ENCODE measurements around the gene HJURP.

HJURP gene

GRCh38 chr2:233852056-233852455 lies 2.3 kb downstream of the HJURP start:
- TF ChIP-seq ZNF70 (CRISPR knock-in tag; IDR thresholded peaks at IDR 0.05): no peak
- no peak for TF ChIP-seq POU6F1 (CRISPR knock-in tag; IDR thresholded peaks at IDR 0.05; ENCODE audit: borderline replicate concordance, low read depth)
- ATAC-seq: no peak

- ATAC-seq: no peak
- no peak for TF ChIP-seq BACH2 (CRISPR knock-in tag; IDR thresholded peaks at IDR 0.05; ENCODE audit: borderline replicate concordance)
These were observed 3.2 kb downstream of the HJURP start for GRCh38 chr2:233851169-233851568.

DNA sequence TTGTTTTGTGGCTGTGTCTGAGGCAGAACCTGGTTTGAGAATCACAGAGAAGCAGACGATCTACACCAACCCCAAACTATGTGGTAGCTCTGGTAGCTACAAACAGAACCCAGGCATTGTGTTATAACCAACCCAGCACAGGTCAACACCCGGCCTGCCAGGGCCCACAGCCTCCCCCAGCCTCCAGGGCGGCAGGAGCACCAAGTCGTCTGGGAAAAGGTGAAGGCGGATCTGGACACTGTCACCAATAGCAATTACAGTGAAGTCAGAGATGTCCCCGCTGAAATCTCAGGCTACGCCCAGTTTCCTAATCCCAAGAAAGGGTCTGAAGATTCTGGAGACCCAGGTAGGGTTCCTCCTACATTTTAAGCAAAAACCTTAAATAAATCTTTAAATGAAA lies 3.6 kb downstream of the HJURP start:
- TF ChIP-seq ZNF565 (CRISPR knock-in tag; conservative IDR thresholded peaks at IDR 0.05; ENCODE audit: low read depth): no peak
- TF ChIP-seq, protein P1, sequence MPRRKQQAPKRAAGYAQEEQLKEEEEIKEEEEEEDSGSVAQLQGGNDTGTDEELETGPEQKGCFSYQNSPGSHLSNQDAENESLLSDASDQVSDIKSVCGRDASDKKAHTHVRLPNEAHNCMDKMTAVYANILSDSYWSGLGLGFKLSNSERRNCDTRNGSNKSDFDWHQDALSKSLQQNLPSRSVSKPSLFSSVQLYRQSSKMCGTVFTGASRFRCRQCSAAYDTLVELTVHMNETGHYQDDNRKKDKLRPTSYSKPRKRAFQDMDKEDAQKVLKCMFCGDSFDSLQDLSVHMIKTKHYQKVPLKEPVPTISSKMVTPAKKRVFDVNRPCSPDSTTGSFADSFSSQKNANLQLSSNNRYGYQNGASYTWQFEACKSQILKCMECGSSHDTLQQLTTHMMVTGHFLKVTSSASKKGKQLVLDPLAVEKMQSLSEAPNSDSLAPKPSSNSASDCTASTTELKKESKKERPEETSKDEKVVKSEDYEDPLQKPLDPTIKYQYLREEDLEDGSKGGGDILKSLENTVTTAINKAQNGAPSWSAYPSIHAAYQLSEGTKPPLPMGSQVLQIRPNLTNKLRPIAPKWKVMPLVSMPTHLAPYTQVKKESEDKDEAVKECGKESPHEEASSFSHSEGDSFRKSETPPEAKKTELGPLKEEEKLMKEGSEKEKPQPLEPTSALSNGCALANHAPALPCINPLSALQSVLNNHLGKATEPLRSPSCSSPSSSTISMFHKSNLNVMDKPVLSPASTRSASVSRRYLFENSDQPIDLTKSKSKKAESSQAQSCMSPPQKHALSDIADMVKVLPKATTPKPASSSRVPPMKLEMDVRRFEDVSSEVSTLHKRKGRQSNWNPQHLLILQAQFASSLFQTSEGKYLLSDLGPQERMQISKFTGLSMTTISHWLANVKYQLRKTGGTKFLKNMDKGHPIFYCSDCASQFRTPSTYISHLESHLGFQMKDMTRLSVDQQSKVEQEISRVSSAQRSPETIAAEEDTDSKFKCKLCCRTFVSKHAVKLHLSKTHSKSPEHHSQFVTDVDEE (CRISPR knock-in tag; IDR thresholded peaks at IDR 0.05): no peak
- no peak for TF ChIP-seq CSRNP3 (CRISPR knock-in tag; IDR thresholded peaks at IDR 0.05)
- TF ChIP-seq ARNTL (CRISPR knock-in tag; IDR thresholded peaks at IDR 0.05; ENCODE audit: borderline replicate concordance, low read depth): no peak
- no peak for ATAC-seq

DNA sequence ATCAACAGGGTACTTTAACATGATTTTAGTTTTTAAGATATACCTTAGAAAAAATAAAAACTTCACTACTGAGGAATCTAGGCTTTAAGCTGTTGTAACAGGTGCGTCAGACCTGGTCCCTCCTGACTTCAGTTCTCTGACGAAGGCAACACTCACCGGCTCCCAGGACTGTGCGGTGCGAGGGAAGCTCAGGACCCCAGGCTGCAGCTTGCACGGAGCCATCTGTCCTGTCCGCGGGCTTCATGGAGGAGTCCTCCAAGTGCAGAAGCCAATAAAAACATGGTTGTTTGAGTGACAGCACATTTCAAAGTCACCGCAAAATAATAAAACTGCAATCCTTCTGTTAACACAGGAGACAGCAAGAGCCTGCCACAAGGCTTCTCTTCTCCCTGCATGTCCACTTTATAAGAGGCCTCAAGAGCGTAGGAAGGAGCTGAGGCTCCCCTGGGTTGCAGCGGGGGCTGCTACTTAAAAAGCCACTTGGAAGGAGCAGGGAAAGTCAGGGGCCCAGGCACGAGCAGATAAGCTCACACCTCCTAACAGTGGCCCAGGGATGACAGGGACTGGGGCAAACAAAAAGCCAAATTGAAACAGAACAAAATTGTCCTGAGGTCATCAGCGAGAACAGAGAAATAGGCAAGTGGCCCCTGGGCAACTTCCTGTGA lies 4.6 kb downstream of the HJURP start:
- TF ChIP-seq POU6F1 (CRISPR knock-in tag; IDR thresholded peaks at IDR 0.05; ENCODE audit: borderline replicate concordance, low read depth) (no peak), PPARA (CRISPR knock-in tag; IDR thresholded peaks at IDR 0.05; ENCODE audit: borderline replicate concordance) (no peak), SNAI2 (CRISPR knock-in tag; IDR thresholded peaks at IDR 0.05) (no peak), ISL1 (CRISPR knock-in tag; IDR thresholded peaks at IDR 0.05) (no peak), PATZ1 (CRISPR knock-in tag; IDR thresholded peaks at IDR 0.05; ENCODE audit: borderline replicate concordance) (no peak), TOX (CRISPR knock-in tag; IDR thresholded peaks at IDR 0.05; ENCODE audit: borderline replicate concordance) (no peak), RARB (CRISPR knock-in tag; IDR thresholded peaks at IDR 0.05) (no peak), ZC3H10 (CRISPR knock-in tag; IDR thresholded peaks at IDR 0.05) (no peak)
- no peak for ATAC-seq

GRCh38 chr2:233848276-233848675 lies 6.1 kb downstream of the HJURP start:
- ATAC-seq: no peak
- TF ChIP-seq TCF4 (CRISPR knock-in tag; IDR thresholded peaks at IDR 0.05; ENCODE audit: borderline replicate concordance) (no peak), POU6F1 (CRISPR knock-in tag; IDR thresholded peaks at IDR 0.05; ENCODE audit: borderline replicate concordance, low read depth) (no peak), ESRRG (CRISPR knock-in tag; IDR thresholded peaks at IDR 0.05) (no peak), OSR1 (CRISPR knock-in tag; IDR thresholded peaks at IDR 0.05) (no peak), ZC3H10 (CRISPR knock-in tag; IDR thresholded peaks at IDR 0.05) (no peak), BACH2 (CRISPR knock-in tag; IDR thresholded peaks at IDR 0.05; ENCODE audit: borderline replicate concordance) (no peak), ARNTL (CRISPR knock-in tag; IDR thresholded peaks at IDR 0.05; ENCODE audit: borderline replicate concordance, low read depth) (no peak), ZFP30 (CRISPR knock-in tag; IDR thresholded peaks at IDR 0.05) (no peak), PATZ1 (CRISPR knock-in tag; IDR thresholded peaks at IDR 0.05; ENCODE audit: borderline replicate concordance) (no peak), GLIS3 (CRISPR knock-in tag; IDR thresholded peaks at IDR 0.05) (no peak), ZNF8 (CRISPR knock-in tag; IDR thresholded peaks at IDR 0.05) (no peak)

Measured in SK-N-SH treated with all-trans-retinoic acid at 6 μM for 48 hours (cell line).